Loucy (cell line): ENCODE data around the gene MXRA8.

ENCODE experiments used
- CTCF ChIP-seq: fragments of 200-600 bp; sonication (generic); conservative IDR thresholded peaks from 2 replicates; pipeline ENCODE4 v1.5.1; 2014; ENCODE audit warnings: mild to moderate bottlenecking, antibody characterized with exemption, low read length
- EZH2phosphoT487 ChIP-seq: fragments of 200-600 bp; IDR thresholded peaks from 2 replicates; pipeline ENCODE4 v1.6.1; 2018; ENCODE audit warnings: antibody characterized with exemption, mild to moderate bottlenecking, moderate library complexity, borderline replicate concordance

GRCh38 chr1:1347663-1348419 lies 10.5 kb downstream of the MXRA8 start:
- TF ChIP-seq CTCF: no peak
- TF ChIP-seq EZH2phosphoT487: no peak
